Measurements from ENCODE around the gene SH3BP2.

Gene SH3BP2

DNA sequence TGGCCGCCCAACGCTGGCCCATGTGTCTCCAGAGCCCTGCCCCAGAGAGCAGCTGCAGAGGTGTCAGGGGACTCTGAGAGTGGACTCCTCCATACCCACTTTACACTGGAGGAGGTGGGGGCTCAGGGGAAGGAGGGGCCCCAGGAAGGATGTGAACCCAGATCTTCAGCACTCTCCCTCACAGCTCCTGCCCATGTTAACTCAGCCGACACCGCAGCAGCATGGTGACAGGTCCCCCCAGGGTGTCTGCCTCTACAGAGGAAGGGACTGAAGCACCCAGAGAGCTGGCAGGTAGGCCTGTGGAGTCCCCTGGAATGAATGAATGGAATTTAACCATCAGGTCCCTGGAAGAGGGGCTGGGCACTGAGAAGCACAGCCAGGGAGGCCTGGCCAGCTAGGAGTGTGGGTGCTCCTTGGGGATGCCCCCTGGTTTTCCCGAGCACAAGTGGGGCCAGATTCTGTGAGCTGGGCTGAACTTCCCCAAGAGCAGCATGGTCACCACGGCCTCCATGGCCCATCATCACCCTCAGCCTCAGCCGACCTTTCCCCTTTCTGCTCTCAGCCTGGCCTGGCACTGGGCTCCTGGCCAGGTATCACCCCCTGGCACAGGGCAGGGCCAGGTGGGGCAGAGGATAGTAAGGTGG is 21.9 kb downstream of the SH3BP2 start:
- Histone ChIP-seq H3K27ac (ENCODE audit: poor library complexity, severe bottlenecking) (no peak overlapping the region), H3K9me3 (ENCODE audit: severe bottlenecking) (no peaks in the 10 kb centered on the region), H3K4me1 (ENCODE audit: insufficient read depth, poor library complexity, severe bottlenecking) (no peaks in the 10 kb centered on the region), H3K4me3 (ENCODE audit: severe bottlenecking) (no peak overlapping the region), H3K27me3 (ENCODE audit: insufficient read depth, poor library complexity, severe bottlenecking) (no peaks in the 10 kb centered on the region), H3K36me3 (ENCODE audit: low read depth) (peaks cover 7% of the 10 kb centered on the region; the same call in 1 of the 2 replicates)
- ATAC-seq (ENCODE audit: low read depth) (no peak), DNase-seq (ENCODE audit: low spot score) (no peak)
- TF ChIP-seq, protein P1, sequence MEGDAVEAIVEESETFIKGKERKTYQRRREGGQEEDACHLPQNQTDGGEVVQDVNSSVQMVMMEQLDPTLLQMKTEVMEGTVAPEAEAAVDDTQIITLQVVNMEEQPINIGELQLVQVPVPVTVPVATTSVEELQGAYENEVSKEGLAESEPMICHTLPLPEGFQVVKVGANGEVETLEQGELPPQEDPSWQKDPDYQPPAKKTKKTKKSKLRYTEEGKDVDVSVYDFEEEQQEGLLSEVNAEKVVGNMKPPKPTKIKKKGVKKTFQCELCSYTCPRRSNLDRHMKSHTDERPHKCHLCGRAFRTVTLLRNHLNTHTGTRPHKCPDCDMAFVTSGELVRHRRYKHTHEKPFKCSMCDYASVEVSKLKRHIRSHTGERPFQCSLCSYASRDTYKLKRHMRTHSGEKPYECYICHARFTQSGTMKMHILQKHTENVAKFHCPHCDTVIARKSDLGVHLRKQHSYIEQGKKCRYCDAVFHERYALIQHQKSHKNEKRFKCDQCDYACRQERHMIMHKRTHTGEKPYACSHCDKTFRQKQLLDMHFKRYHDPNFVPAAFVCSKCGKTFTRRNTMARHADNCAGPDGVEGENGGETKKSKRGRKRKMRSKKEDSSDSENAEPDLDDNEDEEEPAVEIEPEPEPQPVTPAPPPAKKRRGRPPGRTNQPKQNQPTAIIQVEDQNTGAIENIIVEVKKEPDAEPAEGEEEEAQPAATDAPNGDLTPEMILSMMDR (IDR thresholded peaks at IDR 0.05; ENCODE audit: poor library complexity, severe bottlenecking), result no peak

DNA sequence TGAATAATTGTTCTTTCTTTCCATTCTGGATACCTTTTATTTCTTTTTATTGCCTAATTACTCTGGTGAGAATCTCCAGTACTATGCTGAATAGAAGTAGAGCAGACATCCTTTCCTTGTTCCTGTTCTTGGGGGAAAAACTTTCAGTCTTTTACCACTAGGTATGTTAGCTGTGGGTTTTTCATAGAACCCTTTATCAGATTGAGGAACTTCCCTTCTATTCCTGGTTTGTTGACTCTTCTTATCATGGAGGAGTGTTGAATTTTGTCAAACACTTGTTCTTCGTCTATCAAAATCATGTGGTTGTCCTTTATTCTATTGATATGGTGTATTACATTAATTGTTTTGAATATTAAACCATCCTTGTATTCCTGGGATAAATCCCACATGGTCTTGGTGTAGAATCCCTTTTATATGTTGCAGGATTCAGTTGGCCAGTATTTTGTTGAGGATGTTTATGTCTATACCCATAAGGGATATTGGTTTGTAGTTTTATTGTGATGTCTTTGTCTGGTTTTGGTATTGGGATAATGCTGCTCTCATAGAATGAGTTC is 23.6 kb downstream of the SH3BP2 start:
- Histone ChIP-seq H3K27ac (ENCODE audit: poor library complexity, severe bottlenecking) (no peak overlapping the region), H3K27me3 (ENCODE audit: insufficient read depth, poor library complexity, severe bottlenecking) (no peaks in the 10 kb centered on the region), H3K36me3 (ENCODE audit: low read depth) (peaks cover 15% of the 10 kb centered on the region), H3K4me3 (ENCODE audit: severe bottlenecking) (no peak overlapping the region), H3K9me3 (ENCODE audit: severe bottlenecking) (no peaks in the 10 kb centered on the region), H3K4me1 (ENCODE audit: insufficient read depth, poor library complexity, severe bottlenecking) (no peaks in the 10 kb centered on the region)
- no peak for DNase-seq (ENCODE audit: low spot score)
- no peak for ATAC-seq (ENCODE audit: low read depth)
- TF ChIP-seq, protein P1 (IDR thresholded peaks at IDR 0.05; ENCODE audit: poor library complexity, severe bottlenecking), result no peak

- Histone ChIP-seq H3K4me1 (ENCODE audit: insufficient read depth, poor library complexity, severe bottlenecking) (no peaks in the 10 kb centered on the region), H3K9me3 (ENCODE audit: severe bottlenecking) (no peaks in the 10 kb centered on the region), H3K36me3 (ENCODE audit: low read depth) (peaks cover 22% of the 10 kb centered on the region), H3K27me3 (ENCODE audit: insufficient read depth, poor library complexity, severe bottlenecking) (no peaks in the 10 kb centered on the region), H3K4me3 (ENCODE audit: severe bottlenecking) (no peak overlapping the region), H3K27ac (ENCODE audit: poor library complexity, severe bottlenecking) (no peak overlapping the region)
- no peak for ATAC-seq (ENCODE audit: low read depth)
- DNase-seq (ENCODE audit: low spot score), result no peak
- TF ChIP-seq, protein P1 (IDR thresholded peaks at IDR 0.05; ENCODE audit: poor library complexity, severe bottlenecking), result no peak
Measured at GRCh38 chr4:2817137-2817536, 24.3 kb downstream of the SH3BP2 start.

GRCh38 chr4:2817701-2818350 is 24.9 kb downstream of the SH3BP2 start:
- ATAC-seq (ENCODE audit: low read depth), result peak; percentile 78
- H3K27me3 ChIP-seq (ENCODE audit: insufficient read depth, poor library complexity, severe bottlenecking), result no peaks in the 10 kb centered on the region
- TF ChIP-seq, protein P1 (IDR thresholded peaks at IDR 0.05; ENCODE audit: poor library complexity, severe bottlenecking), result no peak
- H3K36me3 ChIP-seq (ENCODE audit: low read depth), result peaks cover 23% of the 10 kb centered on the region
- no peak for DNase-seq (ENCODE audit: low spot score)
- no peaks in the 10 kb centered on the region for H3K4me1 ChIP-seq (ENCODE audit: insufficient read depth, poor library complexity, severe bottlenecking)
- H3K27ac ChIP-seq (ENCODE audit: poor library complexity, severe bottlenecking), result peak overlapping the region; percentile 30
- peak overlapping the region; percentile 56 for H3K4me3 ChIP-seq (ENCODE audit: severe bottlenecking)
- no peaks in the 10 kb centered on the region for H3K9me3 ChIP-seq (ENCODE audit: severe bottlenecking)
